GM18499 (cell line): ENCODE measurements around the gene CISD1.

ENCODE experiments used
- ATAC-seq: cut with Tn5 transposase; IDR thresholded peaks from one replicate; pipeline ENCODE4 v1.9.1; 2021; ENCODE audit warnings: moderate number of reproducible peaks; ENCODE audit not compliant: insufficient read depth, unreplicated experiment

Gene CISD1

GRCh38 chr10:58304099-58304633 is 35.2 kb downstream of the CISD1 start:
- ATAC-seq: no peak

DNA sequence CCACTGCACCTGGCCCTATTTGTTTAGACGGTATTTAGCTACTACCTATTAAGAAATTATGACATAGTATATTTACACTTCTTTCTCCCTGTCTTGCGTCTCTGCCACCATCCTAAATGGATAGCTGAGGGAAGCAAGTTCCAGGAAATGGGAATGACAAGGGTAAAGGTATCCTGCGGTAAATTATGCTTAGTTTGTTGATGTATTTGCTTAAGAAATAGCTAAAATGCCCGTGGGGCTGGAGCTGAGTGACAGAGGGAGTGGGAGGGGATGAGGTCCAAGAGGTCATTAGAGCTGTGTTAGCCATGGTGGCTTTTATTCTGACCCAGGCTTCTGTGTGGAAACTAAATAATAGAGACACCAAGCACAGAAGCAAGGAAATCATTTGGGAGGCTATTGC is 36.9 kb downstream of the CISD1 start:
- ATAC-seq: no peak

DNA sequence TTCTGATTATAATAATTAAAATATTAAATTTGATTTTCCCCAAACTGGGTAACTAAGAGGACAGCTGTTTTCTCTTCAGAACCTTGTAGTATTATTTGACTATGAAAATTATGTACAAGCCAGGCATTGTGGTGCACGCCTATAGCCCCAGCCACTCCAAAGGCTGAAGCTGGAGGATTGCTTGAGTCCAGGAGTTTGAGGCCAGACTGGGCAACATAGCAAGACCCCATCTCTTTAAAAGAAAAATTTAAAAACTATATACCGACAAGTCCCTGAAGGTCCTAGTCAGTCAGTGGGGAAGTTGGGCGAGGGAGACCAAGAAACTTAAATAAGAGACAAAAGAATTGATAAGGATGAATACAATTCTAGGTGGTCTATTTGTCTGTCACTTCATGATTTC is 38.7 kb downstream of the CISD1 start:
- ATAC-seq: no peak

DNA sequence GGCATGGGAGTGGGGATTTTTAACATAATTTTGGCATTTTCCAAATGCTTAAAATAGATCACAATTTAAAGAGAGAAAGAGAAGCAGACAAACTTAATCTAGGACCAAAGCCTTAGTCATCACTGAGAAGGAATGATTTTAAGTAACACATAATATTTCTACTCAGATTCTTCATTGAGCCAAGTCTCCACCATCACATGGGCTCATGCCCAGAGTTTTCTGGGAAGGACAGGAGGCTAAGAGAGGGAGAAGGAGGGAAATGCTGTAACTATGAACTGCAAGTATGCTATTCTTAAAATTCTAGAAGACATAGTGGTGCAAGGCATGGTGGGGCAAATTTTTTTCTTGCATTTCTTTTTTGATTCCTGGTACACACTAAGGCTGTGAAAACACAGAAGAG is 42.1 kb downstream of the CISD1 start:
- ATAC-seq: no peak

GRCh38 chr10:58316874-58317273 is 47.9 kb downstream of the CISD1 start:
- no peak for ATAC-seq

- ATAC-seq: no peak
These were observed 49.4 kb downstream of the CISD1 start for GRCh38 chr10:58318346-58318745.

GRCh38 chr10:58319599-58319998 is 50.6 kb downstream of the CISD1 start:
- ATAC-seq: no peak

DNA sequence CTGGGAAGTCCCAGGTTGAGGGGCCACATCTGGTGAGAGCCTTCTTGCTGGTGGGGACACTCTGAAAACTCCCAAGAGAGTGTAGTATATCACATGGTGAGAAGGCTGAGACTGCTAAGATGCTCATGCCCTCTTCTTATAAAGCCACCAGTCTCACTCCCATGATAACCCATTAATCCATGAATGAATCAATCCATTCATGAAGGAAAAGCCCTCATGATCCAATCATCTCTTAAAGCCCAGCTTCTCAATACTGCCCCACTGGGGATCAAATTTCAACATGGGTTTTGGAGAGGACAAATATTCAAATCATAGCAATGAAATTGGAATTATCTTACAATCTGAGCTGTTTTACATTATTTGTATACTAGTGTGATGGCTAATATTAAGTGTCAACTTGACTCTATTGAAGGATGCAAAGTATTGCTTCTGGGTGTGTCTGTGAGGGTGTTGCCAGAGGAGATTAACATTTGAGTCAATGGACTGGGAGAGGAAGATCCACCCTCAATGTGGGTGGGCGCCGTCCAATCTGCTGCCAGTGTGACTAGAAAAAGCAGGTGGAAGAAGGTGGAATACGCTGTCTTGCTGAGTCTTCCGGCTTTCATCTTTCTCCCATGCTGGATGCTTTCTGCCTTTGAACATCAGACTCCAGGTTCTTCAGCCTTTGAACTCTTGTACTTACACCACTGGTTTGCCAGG is 51.5 kb downstream of the CISD1 start:
- ATAC-seq: no peak

DNA sequence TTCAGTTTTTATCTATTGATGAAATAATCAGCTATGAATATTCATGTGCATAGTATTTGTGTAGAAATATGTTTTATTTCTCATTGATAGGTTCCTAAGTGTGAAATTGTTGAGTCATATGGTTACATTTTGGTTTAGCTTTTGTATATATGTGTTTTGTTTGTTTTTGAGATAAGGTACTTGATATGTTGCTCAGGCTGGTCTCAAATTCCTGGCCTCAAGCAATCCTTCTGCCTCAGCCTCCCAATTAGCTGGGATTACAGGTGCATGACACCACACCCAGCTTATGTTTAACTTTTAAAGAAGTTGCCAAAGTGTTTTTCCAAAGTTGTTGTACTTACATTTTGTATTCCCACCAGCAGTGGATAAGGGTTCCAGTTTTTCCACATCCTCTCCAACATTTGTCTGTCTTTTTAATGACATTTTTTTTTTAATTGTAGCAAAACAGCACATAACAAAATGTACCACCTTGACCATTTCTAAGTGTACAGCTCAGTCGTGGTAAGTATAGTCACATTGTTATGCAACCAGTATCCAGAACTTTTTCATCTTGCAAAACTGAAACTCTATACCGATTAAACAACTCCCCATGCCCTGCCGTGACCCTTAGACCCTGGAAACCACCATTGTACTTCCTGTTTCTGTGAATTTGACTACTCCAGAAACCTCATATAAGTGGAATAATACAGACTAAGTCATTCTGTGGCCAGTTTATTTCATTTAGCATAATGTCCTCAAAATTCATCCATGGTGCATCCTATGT is 53.3 kb downstream of the CISD1 start:
- peak; percentile 69 for ATAC-seq

- ATAC-seq: no peak
These were observed 53.9 kb downstream of the CISD1 start for GRCh38 chr10:58322835-58323209.

GRCh38 chr10:58326967-58327381 is 58.0 kb downstream of the CISD1 start:
- ATAC-seq: no peak

DNA sequence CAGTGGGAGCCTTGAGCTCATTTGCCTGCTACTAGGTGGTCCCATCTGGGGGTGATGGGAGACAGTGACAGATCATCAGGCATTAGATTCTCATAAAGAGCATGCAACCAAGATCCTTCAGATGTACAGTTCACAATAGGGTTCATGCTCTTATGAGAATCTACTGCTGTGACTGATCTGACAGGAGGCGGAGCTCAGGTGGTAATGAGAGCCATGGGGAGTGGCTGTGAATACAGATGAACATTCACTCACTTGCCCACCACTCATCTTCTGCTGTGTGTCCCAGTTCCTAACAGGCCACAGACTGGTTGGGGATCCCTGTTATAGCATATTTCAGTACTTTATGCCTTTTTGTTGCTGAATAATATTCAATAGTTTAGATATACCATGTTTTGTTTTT is 59.3 kb downstream of the CISD1 start:
- ATAC-seq: no peak

DNA sequence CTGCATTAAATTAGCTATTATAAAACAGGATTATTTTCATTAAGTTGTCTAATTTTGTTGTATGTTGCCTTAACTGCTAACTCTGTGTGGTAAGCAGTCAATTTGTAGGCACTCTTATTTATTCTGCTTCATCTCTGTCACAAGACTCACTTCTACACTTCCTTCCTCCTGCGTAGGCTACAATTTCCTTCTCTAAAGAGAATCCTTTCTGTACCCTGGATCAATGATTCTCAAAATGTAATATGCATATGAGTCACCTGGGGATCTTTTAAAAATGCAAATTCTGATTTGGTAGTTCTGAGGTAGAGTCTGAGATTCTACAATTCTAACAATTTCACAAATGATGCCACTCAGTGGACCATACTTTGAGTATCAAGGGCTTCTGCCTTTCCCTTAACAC is 61.5 kb downstream of the CISD1 start:
- no peak for ATAC-seq

- no peak for ATAC-seq
These were observed 62.7 kb downstream of the CISD1 start for GRCh38 chr10:58331646-58332045.

- peak; percentile 88 for ATAC-seq
These were observed 65.9 kb downstream of the CISD1 start, which contains the start of gene UBE2D1 for GRCh38 chr10:58334817-58335305. Gene UBE2D1 (plus strand): TSS chr10:58335006. CDS start chr10:58335202, 196 bp downstream.

DNA sequence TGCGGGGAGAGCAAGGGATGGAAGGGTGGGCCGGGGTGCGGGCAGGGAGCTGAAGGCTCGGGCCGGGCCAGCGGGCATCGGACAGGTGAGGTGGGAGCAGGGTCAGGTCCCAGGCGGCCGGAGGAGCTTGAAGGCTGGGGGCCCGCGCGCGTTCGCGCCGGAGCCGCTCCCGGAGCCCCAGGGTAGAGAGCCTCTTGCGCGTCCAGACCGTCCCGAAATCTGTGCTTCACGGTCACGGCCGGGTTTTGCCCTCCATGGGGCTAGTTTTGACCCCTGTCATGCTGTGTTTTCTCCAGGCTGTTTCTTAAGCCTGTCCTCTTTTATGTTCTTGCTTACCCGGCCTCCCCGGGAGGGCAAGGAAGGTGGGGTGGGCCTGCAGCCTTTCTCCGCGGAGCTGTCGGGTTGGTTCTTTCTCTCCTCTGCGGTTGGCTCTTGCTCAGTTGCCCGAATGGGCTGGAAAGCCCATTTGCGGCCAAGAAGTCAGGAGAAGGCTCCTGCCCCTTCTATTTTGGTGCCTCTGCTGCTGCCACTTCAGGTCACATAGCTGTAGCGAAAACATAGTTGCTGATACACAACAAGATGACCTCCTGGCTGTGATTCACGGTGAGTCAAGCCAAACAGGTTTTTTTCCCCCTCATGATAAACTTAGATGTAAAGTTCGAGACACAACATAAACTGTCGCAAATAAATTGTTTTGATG is 66.5 kb downstream of the CISD1 start:
- peak; percentile 22 for ATAC-seq

GRCh38 chr10:58336242-58336641 is 67.3 kb downstream of the CISD1 start:
- no peak for ATAC-seq
